NCI-H748 (cell line): ENCODE data around the gene SLC35A3.
"Not testable (repeated sequence)": the region's sequence is repeated elsewhere in the genome, so short reads cannot be mapped to it uniquely, and the experiment has no call there.

Source experiments
- DNase-seq: peaks from one replicate; lab custom pipeline; 2025; ENCODE audit not compliant: unreplicated experiment; lab: John Stamatoyannopoulos, UW

Gene SLC35A3

GRCh38 chr1:99970713-99971255 lies 988 bp downstream of the SLC35A3 start:
- no peak for DNase-seq

- not testable (repeated sequence) for DNase-seq
These were observed 2.3 kb downstream of the SLC35A3 start for GRCh38 chr1:99972066-99972465.

- DNase-seq: no peak
These were observed 5.7 kb downstream of the SLC35A3 start for GRCh38 chr1:99975529-99975928.

- not testable (repeated sequence) for DNase-seq
These were observed 7.5 kb downstream of the SLC35A3 start for GRCh38 chr1:99977326-99977725.

GRCh38 chr1:99978218-99978617 lies 8.4 kb downstream of the SLC35A3 start:
- no peak for DNase-seq

GRCh38 chr1:99979091-99979490 lies 9.3 kb downstream of the SLC35A3 start:
- DNase-seq: no peak

- no peak for DNase-seq
These were observed 11.1 kb downstream of the SLC35A3 start for GRCh38 chr1:99980928-99981327.

- no peak for DNase-seq
These were observed 16.9 kb downstream of the SLC35A3 start for GRCh38 chr1:99986656-99987225.

GRCh38 chr1:99988210-99988765 lies 18.5 kb downstream of the SLC35A3 start:
- DNase-seq: no peak

GRCh38 chr1:99992044-99992722 lies 22.4 kb downstream of the SLC35A3 start:
- DNase-seq: no peak

- DNase-seq: no peak
These were observed 23.1 kb downstream of the SLC35A3 start for GRCh38 chr1:99992760-99993467.

- DNase-seq: no peak
These were observed 23.7 kb downstream of the SLC35A3 start for GRCh38 chr1:99993468-99993845.

- DNase-seq: no peak
These were observed 24.7 kb downstream of the SLC35A3 start for GRCh38 chr1:99994496-99994895.

- DNase-seq: no peak
These were observed 27.2 kb downstream of the SLC35A3 start for GRCh38 chr1:99996951-99997350.

GRCh38 chr1:100001462-100001861 lies 31.7 kb downstream of the SLC35A3 start:
- DNase-seq: no peak

GRCh38 chr1:100005424-100005823 lies 35.6 kb downstream of the SLC35A3 start:
- DNase-seq: no peak

- DNase-seq: no peak
These were observed 36.9 kb downstream of the SLC35A3 start for GRCh38 chr1:100006688-100007087.

- no peak for DNase-seq
These were observed 39.7 kb downstream of the SLC35A3 start for GRCh38 chr1:100009458-100009857.

GRCh38 chr1:100010804-100011203 lies 41.0 kb downstream of the SLC35A3 start:
- no peak for DNase-seq

GRCh38 chr1:100019220-100019619 lies 49.4 kb downstream of the SLC35A3 start:
- DNase-seq: no peak

- no peak for DNase-seq
These were observed 53.7 kb downstream of the SLC35A3 start for GRCh38 chr1:100023482-100023881.

- no peak for DNase-seq
These were observed 57.4 kb downstream of the SLC35A3 start for GRCh38 chr1:100027212-100027611.
